ENCODE measurements around the gene PREX1.

PREX1 gene

GRCh38 chr20:48658198-48658476 lies 169.7 kb downstream of the PREX1 start:
- DNase-seq (ENCODE audit: low read depth), result no peak

DNA sequence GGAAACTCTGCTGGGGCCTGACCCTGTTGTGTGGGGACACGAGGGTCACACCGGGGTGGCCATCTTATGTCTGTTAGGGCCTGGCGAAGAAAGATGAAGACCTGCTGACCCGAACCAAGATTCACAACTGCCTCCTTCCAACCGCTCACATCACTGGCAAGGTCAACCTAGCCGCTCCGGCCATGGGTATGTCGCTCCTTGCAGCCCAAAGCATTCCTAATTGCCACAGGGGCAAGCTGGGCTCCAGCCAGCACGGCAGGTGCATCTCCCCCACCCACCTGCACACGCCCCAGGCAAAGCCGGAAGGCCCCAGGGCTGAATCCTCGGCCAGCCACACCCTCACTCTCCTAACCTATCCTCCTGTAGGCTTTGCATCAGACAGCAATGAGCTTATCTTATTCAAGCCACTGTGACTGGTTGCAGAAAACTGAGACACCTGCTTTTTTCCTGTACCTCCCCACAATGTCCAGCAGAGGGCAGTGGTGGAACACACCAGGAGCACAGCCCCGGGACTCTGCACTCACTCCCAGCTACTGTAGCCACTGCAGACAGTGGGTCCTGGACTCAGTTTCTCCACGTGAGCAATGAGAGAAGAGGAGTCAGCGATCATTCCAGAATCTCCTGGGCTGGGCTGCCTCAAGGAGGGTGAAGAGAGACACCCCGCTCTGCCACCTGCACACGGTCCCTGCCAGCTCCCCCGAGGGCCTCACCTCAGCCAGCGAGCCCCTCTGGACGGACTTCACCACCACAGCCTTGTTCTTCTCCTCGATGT lies 170.2 kb downstream of the PREX1 start:
- peak; percentile 61 for DNase-seq (ENCODE audit: low read depth)

GRCh38 chr20:48656661-48657211 lies 171.1 kb downstream of the PREX1 start:
- DNase-seq (ENCODE audit: low read depth), result no peak

DNA sequence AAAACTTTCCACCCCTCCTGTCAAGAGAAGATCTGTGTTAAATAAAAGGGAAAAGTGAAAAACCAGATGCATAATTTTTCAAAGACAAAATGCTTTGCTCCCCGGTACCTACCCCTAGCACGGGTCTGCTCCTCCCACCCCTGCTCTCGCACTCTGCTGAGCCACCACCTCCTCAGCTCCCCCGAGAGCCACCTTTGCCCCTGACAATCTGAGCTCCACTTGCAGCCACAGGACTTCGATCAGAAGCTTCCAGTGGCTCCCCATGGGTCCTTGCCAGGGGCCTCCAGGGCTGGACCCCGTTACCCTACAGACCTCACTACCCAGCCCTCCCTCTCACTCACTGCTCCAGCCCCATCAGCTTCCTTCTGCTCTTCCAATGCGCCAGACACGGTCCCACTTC lies 171.7 kb downstream of the PREX1 start:
- DNase-seq (ENCODE audit: low read depth), result no peak

DNA sequence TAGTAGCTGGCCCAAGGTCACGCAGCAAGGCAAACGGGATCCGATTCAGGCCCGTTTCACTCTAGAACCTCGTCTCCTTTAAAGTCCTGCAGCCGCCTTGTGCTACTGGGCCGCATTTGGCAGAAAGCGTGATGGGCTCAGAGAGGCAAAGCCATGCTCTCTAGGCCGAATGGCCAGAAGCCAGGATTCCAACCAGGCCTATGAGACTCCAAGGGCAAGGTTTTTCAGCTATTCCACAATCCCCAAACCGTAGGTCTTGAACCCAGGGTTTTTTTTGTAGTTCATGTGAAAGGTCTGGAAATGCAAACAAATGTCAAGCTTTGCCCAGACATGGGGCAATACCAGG lies 174.1 kb downstream of the PREX1 start:
- DNase-seq (ENCODE audit: low read depth), result no peak

DNA sequence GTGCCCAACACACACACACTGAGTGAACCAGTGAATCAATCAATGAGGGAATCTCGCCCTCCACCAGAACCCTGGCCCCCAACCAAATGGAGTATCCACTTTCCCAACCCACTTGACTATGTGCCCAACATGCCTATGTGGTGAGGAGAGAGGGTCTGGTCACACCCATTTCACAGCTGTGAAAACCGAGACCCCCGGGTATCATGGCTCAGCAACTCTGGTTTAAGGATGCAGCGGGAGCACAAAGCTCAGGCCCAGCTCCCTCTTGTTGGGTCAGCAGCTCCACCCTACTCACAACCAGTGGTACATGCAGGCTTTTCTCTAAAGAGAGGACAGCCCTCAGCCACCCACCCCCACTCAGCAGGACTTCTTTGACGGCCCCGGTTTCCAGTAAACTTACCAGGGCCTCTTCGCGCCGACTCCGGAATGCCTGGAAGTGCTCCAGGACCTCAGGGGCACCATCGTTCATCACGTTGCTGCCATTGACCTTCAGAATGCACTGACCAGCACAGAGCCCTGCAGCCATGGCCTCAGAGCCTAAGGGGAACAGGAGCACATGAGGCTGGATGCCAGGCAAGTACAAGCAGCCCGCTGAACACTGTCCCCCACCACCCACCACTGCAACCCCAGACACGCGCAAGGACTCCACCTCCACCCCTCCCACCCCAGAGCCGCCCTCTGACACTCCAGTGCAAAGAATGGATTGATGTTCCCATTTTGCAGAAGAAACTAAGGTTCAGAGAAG lies 174.7 kb downstream of the PREX1 start:
- no peak for DNase-seq (ENCODE audit: low read depth)

GRCh38 chr20:48651960-48652359 lies 175.8 kb downstream of the PREX1 start:
- no peak for DNase-seq (ENCODE audit: low read depth)

DNA sequence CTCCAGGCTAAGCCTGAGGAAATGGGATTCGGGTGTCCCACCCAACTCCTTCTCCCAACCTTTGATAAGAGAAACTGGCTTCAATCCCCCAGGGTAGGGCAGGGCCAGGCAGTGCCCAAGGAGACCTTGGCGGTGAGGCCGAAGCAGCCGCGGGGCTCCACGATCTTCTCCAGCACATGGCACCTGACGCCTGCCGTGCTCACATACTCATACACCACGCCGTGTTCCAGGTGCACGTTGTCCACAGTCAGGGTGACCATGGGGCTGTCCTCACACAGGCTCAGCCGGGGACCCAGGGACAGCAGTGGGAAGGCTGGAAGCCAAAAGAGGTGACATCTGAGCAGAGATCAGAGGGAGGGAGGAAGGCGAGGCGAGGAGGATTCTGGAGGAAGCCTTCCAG lies 176.5 kb downstream of the PREX1 start:
- no peak for DNase-seq (ENCODE audit: low read depth)

GRCh38 chr20:48649868-48650267 lies 177.9 kb downstream of the PREX1 start:
- no peak for DNase-seq (ENCODE audit: low read depth)

- no peak for DNase-seq (ENCODE audit: low read depth)
Observed at GRCh38 chr20:48649104-48649626, 178.6 kb downstream of the PREX1 start.

DNA sequence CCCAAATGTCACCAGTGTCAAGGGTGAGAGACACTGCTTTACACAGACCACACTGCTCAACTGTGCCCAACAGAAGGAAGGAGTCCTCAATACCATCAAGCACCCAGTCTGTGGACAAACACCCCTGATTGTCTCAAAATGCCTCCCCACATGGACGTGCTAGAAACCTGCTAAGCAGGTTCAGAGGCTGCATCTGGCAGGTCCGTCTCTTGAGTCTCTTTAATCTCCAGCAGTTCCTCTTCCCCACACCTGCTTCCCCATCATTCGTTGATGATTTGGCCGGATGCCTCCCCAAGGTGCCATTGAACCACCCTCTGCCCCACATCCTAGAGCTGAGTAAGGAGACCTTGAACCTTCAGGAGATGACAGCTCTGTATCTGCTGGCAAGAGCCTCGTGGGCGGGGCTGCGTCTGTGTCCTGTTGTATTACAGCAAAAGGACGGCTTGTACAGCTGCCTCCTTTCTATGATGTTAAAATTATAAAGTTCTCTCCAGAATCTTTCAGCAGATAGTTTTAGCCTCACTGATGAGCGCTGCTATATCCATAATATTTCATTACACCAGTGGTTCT lies 179.2 kb downstream of the PREX1 start:
- no peak for DNase-seq (ENCODE audit: low read depth)

DNA sequence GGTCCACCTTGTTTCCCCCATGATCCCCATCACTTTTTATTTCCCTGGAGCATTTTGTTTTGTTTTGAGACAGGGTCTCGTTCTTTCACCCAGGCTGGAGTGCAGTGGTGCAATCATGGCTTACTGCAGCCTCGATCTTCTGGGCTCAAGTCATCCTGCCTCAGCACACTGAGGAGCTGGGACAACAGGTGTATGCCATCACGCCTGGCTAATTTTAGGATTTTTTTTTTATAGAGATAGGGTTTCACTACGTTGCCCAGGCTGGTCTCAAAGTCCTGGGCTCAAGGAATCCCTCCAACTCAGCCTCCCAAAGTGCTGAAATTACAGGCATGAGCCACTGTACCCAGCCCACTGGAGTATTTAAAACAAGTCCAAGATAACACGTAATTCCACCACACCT lies 179.9 kb downstream of the PREX1 start:
- no peak for DNase-seq (ENCODE audit: low read depth)

DNA sequence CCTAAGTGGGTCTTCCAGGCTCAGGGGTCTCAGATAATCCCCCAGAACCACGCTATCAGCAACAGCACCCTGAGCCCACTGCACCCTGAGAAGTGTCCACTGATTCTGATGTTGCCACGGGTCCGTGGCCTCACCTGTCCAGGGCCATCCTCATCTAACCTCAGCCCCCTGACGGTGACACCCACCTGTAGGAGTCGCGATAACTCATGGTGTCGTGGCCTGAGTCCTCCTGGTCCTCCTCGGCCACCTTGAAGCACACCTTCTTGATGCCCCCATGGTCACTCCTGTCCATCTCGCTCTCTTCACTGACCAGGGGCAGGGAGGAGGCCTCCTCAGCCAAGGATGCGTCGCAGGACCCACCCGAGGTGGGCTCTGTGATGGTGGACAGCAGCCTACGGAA lies 182.1 kb downstream of the PREX1 start:
- no peak for DNase-seq (ENCODE audit: low read depth)

DNA sequence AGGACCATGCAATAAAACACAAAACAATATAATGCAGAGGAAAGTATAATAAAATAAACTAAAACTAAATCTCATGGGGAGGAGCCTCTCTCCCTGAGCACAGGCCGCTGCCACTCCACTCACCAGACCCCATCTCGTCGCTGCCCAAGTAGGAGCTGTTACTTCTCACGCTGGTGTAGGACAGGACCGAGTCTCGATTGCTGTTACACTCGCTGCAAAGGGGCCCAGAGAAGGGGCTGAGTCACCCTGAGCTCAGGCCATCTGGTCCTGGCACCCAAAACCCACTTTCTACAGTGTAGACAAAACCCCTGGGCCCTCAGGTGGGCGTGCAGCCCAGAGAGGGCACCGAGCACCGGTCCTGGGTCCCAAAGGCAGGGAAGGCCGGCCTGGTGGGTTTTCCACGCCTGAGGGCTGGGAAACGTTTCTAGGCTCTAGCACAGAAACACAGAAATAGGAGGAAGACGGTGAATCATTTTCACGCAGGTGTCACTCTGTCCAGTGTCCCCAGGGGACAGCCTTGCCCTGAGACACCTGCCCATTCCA lies 183.4 kb downstream of the PREX1 start:
- no peak for DNase-seq (ENCODE audit: low read depth)

GRCh38 chr20:48642105-48642880 lies 185.5 kb downstream of the PREX1 start:
- no peak for DNase-seq (ENCODE audit: low read depth)

DNA sequence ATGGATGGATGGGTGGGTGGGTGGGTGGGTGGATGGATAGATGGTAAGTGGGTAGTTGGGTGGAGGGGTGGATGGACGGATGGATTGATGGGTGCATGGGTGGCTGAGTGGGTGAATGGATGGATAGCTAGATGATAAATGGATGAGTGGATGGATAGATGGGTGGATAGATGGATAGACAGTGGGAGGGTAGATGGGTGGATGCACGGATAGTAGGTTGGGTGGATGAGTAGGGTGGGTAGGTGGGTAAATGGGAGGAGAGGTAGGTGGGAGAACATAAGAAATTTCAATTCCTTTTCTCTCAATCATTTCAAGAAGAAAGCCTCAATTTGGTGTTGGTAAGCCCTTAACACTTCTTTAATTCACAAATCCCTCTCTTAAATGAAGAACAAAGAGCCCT lies 186.9 kb downstream of the PREX1 start:
- no peak for DNase-seq (ENCODE audit: low read depth)

- no peak for DNase-seq (ENCODE audit: low read depth)
Observed at GRCh38 chr20:48639899-48640298, 187.9 kb downstream of the PREX1 start.

GRCh38 chr20:48638546-48638945 lies 189.3 kb downstream of the PREX1 start:
- no peak for DNase-seq (ENCODE audit: low read depth)

DNA sequence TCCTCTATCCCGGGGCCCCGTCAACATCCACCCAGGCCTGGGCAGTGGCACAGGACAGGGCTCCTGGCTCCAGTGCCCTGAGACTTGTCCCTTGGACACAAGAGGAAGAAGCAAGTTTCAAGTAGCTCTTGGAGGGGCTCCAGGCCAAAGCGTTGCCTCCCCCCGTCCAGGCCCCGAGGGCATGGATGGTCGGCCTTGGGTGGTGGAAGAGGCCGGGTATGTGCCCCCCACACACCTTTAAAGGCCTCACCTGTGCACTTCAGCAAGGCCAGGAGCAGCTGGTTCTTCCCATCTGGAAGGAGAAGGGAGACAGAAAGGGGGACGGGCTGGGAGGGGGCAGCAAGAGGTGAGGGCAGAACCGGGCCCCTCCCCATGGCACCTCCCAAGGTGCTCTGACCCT lies 190.3 kb downstream of the PREX1 start:
- no peak for DNase-seq (ENCODE audit: low read depth)

DNA sequence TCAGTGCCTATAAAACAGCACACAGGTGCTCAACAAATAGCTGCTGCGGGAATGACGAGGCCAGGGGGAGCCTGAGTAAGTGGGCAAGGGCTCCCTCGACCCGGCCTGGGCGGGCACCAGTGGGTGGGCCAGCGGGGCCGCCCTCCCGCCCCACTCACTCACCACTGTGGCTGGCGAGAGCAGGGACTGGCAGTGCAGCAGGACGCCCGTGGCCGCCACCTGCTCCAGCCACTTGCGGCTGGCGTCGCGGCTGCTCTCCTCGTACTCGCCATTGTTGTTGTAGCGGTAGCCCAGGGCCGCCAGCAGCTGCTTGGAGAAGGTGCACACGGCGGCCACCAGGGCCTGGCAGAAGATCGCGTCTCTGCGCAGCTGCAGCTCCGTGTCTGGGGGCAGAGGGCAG lies 191.5 kb downstream of the PREX1 start:
- DNase-seq (ENCODE audit: low read depth), result no peak

DNA sequence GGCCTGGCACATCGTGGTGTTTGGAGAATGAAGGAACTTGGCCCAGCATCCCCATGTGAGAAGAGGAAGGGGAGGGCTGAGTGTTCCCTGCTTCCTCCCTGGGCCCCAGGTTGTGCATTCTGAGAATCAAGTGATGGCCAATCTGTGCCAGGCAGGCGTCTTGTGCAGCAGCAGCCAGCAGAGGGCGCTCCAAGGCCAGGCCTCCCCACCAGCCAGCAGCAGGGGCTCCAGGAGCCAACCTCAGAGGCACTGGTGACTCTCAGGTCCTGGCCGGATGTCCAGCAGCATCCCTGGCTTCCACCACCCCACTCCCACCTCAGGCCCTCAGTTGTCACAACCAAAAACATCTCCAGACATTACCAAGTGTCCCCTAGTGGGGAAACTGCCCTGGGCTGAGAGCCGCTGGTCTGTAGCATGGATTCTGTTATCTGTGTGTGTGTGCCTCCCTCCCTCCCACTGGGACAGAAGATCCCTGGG lies 192.0 kb downstream of the PREX1 start:
- DNase-seq (ENCODE audit: low read depth), result peak; percentile 59

GRCh38 chr20:48635361-48635760 lies 192.4 kb downstream of the PREX1 start:
- DNase-seq (ENCODE audit: low read depth), result no peak
